ENCODE data around the gene FST. TPM values are rescaled to one million over a fixed set of nuclear protein-coding genes. Genes with fewer than 3 reads are reported as not detected.

The FST gene
- polyA plus RNA-seq, 1 donor from 2014 or later: 1.3 TPM

GRCh38 chr5:53476019-53476418 lies 4.4 kb upstream of the FST start:
- no peaks in the 10 kb centered on the region for H3K9me3 ChIP-seq (ENCODE audit: low read length)
- no peaks in the 10 kb centered on the region for H3K79me2 ChIP-seq (replicated peaks; ENCODE audit: insufficient read depth, low read length)
- no peak overlapping the region for H3K27ac ChIP-seq (ENCODE audit: low read length)
- no peak for TF ChIP-seq EZH2 (IDR thresholded peaks at IDR 0.05; ENCODE audit: borderline replicate concordance, insufficient read depth, low read length, poor library complexity, severe bottlenecking)
- no peak for TF ChIP-seq TAF1 (IDR thresholded peaks at IDR 0.05; ENCODE audit: low read depth)
- no peak for TF ChIP-seq POLR2AphosphoS5 (IDR thresholded peaks at IDR 0.05)
- TF ChIP-seq CTCF (IDR thresholded peaks at IDR 0.05; ENCODE audit: poor library complexity, severe bottlenecking): no peak
- no peak for TF ChIP-seq SMC3 (conservative IDR thresholded peaks at IDR 0.05; ENCODE audit: poor library complexity)
- TF ChIP-seq RAD21 (conservative IDR thresholded peaks at IDR 0.05): no peak
- TF ChIP-seq REST (IDR thresholded peaks at IDR 0.05; ENCODE audit: borderline replicate concordance): no peak
- no peak for TF ChIP-seq MXI1 (conservative IDR thresholded peaks at IDR 0.05; ENCODE audit: poor library complexity, severe bottlenecking)
- no peak for TF ChIP-seq EP300 (conservative IDR thresholded peaks at IDR 0.05; ENCODE audit: poor library complexity, severe bottlenecking)
- no peak overlapping the region for H3K4me2 ChIP-seq (ENCODE audit: low read length)
- no peaks in the 10 kb centered on the region for H3K36me3 ChIP-seq (ENCODE audit: insufficient read depth, low read length)
- no peaks in the 10 kb centered on the region for H3K9me2 ChIP-seq (ENCODE audit: insufficient read depth, low read length)
- H3K9ac ChIP-seq (ENCODE audit: low read length): no peak overlapping the region
- H4K20me1 ChIP-seq (ENCODE audit: insufficient read depth): no peaks in the 10 kb centered on the region
- no peak overlapping the region for H3K4me3 ChIP-seq (ENCODE audit: low read length)
- H3F3A ChIP-seq (ENCODE audit: insufficient read depth, low read length, poor library complexity, severe bottlenecking): no peaks in the 10 kb centered on the region
- H3K27me3 ChIP-seq (ENCODE audit: insufficient read depth, low read depth, low read length): peaks cover 30% of the 10 kb centered on the region
- H2AFZ ChIP-seq (ENCODE audit: low read depth, low read length): no peak overlapping the region

- Histone ChIP-seq H2AFZ (ENCODE audit: low read depth, low read length) (no peak overlapping the region), H3K27ac (ENCODE audit: low read length) (no peak overlapping the region), H3F3A (ENCODE audit: insufficient read depth, low read length, poor library complexity, severe bottlenecking) (no peaks in the 10 kb centered on the region), H3K36me3 (ENCODE audit: insufficient read depth, low read length) (no peaks in the 10 kb centered on the region), H3K27me3 (ENCODE audit: insufficient read depth, low read depth, low read length) (peaks cover 38% of the 10 kb centered on the region), H4K20me1 (ENCODE audit: insufficient read depth) (no peaks in the 10 kb centered on the region), H3K9me3 (ENCODE audit: low read length) (no peaks in the 10 kb centered on the region), H3K4me3 (ENCODE audit: low read length) (no peak overlapping the region), H3K79me2 (replicated peaks; ENCODE audit: insufficient read depth, low read length) (no peaks in the 10 kb centered on the region), H3K9ac (ENCODE audit: low read length) (no peak overlapping the region), H3K9me2 (ENCODE audit: insufficient read depth, low read length) (no peaks in the 10 kb centered on the region), H3K4me2 (ENCODE audit: low read length) (no peak overlapping the region)
- no peak for TF ChIP-seq SMC3 (conservative IDR thresholded peaks at IDR 0.05; ENCODE audit: poor library complexity)
- no peak for TF ChIP-seq EZH2 (IDR thresholded peaks at IDR 0.05; ENCODE audit: borderline replicate concordance, insufficient read depth, low read length, poor library complexity, severe bottlenecking)
- no peak for TF ChIP-seq TAF1 (IDR thresholded peaks at IDR 0.05; ENCODE audit: low read depth)
- TF ChIP-seq MXI1 (conservative IDR thresholded peaks at IDR 0.05; ENCODE audit: poor library complexity, severe bottlenecking): no peak
- no peak for TF ChIP-seq POLR2AphosphoS5 (IDR thresholded peaks at IDR 0.05)
- TF ChIP-seq EP300 (conservative IDR thresholded peaks at IDR 0.05; ENCODE audit: poor library complexity, severe bottlenecking): no peak
Measured at GRCh38 chr5:53476531-53477480, 3.6 kb upstream of the FST start.

Data from neural cell (in vitro differentiated cells).